H9 (cell line): ENCODE data around the gene NLGN3. TPM values are rescaled to one million over a fixed set of nuclear protein-coding genes. Genes with fewer than 3 reads are reported as not detected.

Experiments used
- DNase-seq: peaks from one replicate; pipeline ENCODE4 v3.0.0-alpha.2; 2017
- H2AFZ ChIP-seq: one replicate; pipeline ENCODE4 v1.6.1; 2013; ENCODE audit warnings: mild to moderate bottlenecking, low read length, control low read depth, moderate library complexity
- H2AK5ac ChIP-seq: 2 replicates; pipeline ENCODE4 v1.6.1; 2013; ENCODE audit warnings: low read length, control low read depth, mixed read lengths; ENCODE audit not compliant: insufficient read length
- H2BK120ac ChIP-seq: one replicate; pipeline ENCODE4 v1.6.1; 2013; ENCODE audit warnings: low read depth, mild to moderate bottlenecking, low read length, control low read depth, inconsistent platforms; ENCODE audit not compliant: poor library complexity, severe bottlenecking
- H2BK12ac ChIP-seq: 2 replicates; pipeline ENCODE4 v1.6.1; 2013; ENCODE audit warnings: low read length, control low read depth, mixed read lengths, low read depth; ENCODE audit not compliant: insufficient read length
- H2BK15ac ChIP-seq: 2 replicates; pipeline ENCODE4 v1.6.1; 2013; ENCODE audit warnings: low read depth, low read length, control low read depth
- H2BK20ac ChIP-seq: one replicate; pipeline ENCODE4 v1.6.1; 2013; ENCODE audit warnings: low read depth, mild to moderate bottlenecking, low read length, control low read depth, inconsistent platforms; ENCODE audit not compliant: poor library complexity, severe bottlenecking
- H2BK5ac ChIP-seq: 2 replicates; pipeline ENCODE4 v1.6.1; 2013; ENCODE audit warnings: low read length, control low read depth, mixed read lengths; ENCODE audit not compliant: insufficient read length
- H3K14ac ChIP-seq: 2 replicates; pipeline ENCODE4 v1.6.1; 2013; ENCODE audit warnings: low read length, control low read depth; ENCODE audit not compliant: insufficient read depth
- H3K18ac ChIP-seq: 2 replicates; pipeline ENCODE4 v1.6.1; 2013; ENCODE audit warnings: low read depth, mild to moderate bottlenecking, mixed read lengths, low read length, control low read depth; ENCODE audit not compliant: insufficient read length
- H3K23ac ChIP-seq: 2 replicates; pipeline ENCODE4 v1.6.1; 2013; ENCODE audit warnings: low read length, control low read depth, mixed read lengths, low read depth; ENCODE audit not compliant: insufficient read length
- H3K23me2 ChIP-seq: 2 replicates; pipeline ENCODE4 v1.6.1; 2013; ENCODE audit warnings: low read depth, mild to moderate bottlenecking, mixed read lengths, low read length, control low read depth; ENCODE audit not compliant: insufficient read length, poor library complexity, severe bottlenecking
- H3K27ac ChIP-seq: 2 replicates; pipeline ENCODE4 v1.5.1; 2013; ENCODE audit warnings: low read length, control low read depth, mixed read lengths, low read depth; ENCODE audit not compliant: insufficient read length
- H3K27me3 ChIP-seq: 2 replicates; pipeline ENCODE4 v1.6.1; 2013; ENCODE audit warnings: low read length, control low read depth, inconsistent platforms; ENCODE audit not compliant: insufficient read depth
- H3K4ac ChIP-seq: 2 replicates; pipeline ENCODE4 v1.6.1; 2013; ENCODE audit warnings: low read depth, mild to moderate bottlenecking, control low read depth, inconsistent platforms, low read length, moderate library complexity
- H3K4me1 ChIP-seq: 2 replicates; pipeline ENCODE4 v1.6.1; 2013; ENCODE audit warnings: low read length, control low read depth, inconsistent platforms; ENCODE audit not compliant: insufficient read depth
- H3K4me2 ChIP-seq: 2 replicates; pipeline ENCODE4 v1.6.1; 2013; ENCODE audit warnings: low read length, control low read depth, mixed read lengths; ENCODE audit not compliant: insufficient read length, insufficient read depth
- H3K56ac ChIP-seq: 2 replicates; pipeline ENCODE4 v1.6.1; 2013; ENCODE audit warnings: low read depth, mild to moderate bottlenecking, mixed read lengths, low read length, control low read depth; ENCODE audit not compliant: insufficient read length
- H3K79me1 ChIP-seq: 2 replicates; pipeline ENCODE4 v1.6.1; 2013; ENCODE audit warnings: low read depth, mild to moderate bottlenecking, moderate library complexity, low read length, control low read depth, inconsistent platforms; ENCODE audit not compliant: insufficient read depth, poor library complexity, severe bottlenecking
- H3K79me2 ChIP-seq: 2 replicates; pipeline ENCODE4 v1.6.1; 2013; ENCODE audit warnings: low read length, control low read depth, inconsistent platforms; ENCODE audit not compliant: insufficient read depth
- H3K9ac ChIP-seq: 2 replicates; pipeline ENCODE4 v1.6.1; 2013; ENCODE audit warnings: low read length, control low read depth, mixed read lengths; ENCODE audit not compliant: insufficient read length; ENCODE audit errors: extremely low read depth
- H3K9me3 ChIP-seq: one replicate; pipeline ENCODE4 v1.6.1; 2013; ENCODE audit warnings: low read depth, low read length, inconsistent platforms; ENCODE audit not compliant: control insufficient read depth
- H3T11ph ChIP-seq: one replicate; pipeline ENCODE4 v1.6.1; 2013; ENCODE audit warnings: mild to moderate bottlenecking, low read length, control low read depth, inconsistent platforms
- H4K20me1 ChIP-seq: one replicate; pipeline ENCODE4 v1.6.1; 2013; ENCODE audit not compliant: control insufficient read depth, insufficient read length, insufficient read depth
- H4K5ac ChIP-seq: 2 replicates; pipeline ENCODE4 v1.6.1; 2013; ENCODE audit warnings: low read depth, mild to moderate bottlenecking, mixed read lengths, low read length, control low read depth; ENCODE audit not compliant: insufficient read length
- H4K8ac ChIP-seq: replicated peaks from 2 replicates; pipeline ENCODE4 v1.6.1; 2013; ENCODE audit warnings: low read length, control low read depth, mixed read lengths, low read depth; ENCODE audit not compliant: insufficient read length
- H4K91ac ChIP-seq: 2 replicates; pipeline ENCODE4 v1.6.1; 2013; ENCODE audit warnings: low read depth, mild to moderate bottlenecking, moderate library complexity, mixed read lengths, low read length, control low read depth; ENCODE audit not compliant: insufficient read length
- H3K27ac Mint-ChIP-seq, 3 experiments: 2 replicates in 2 of 3; 3 replicates in 1 of 3; pipeline ENCODE4 v1.8.0; 2020 to 2021; ENCODE audit warnings: mixed read lengths in 3 of 3, mild to moderate bottlenecking in 1 of 3, moderate library complexity in 1 of 3
- H3K27me3 Mint-ChIP-seq: 2 replicates; pipeline ENCODE4 v1.8.0; 2021; ENCODE audit warnings: low read depth, mild to moderate bottlenecking, moderate library complexity, mixed read lengths
- H3K36me3 Mint-ChIP-seq, 3 experiments: 2 replicates in 2 of 3; 3 replicates in 1 of 3; pipeline ENCODE4 v1.8.0; 2020 to 2021; ENCODE audit warnings: low read depth in 3 of 3, mixed read lengths in 3 of 3; ENCODE audit not compliant: insufficient read depth in 1 of 3
- H3K4me1 Mint-ChIP-seq, 2 experiments: 2 replicates each; pipeline ENCODE4 v1.8.0; 2020; ENCODE audit warnings: mixed read lengths in 2 of 2
- H3K4me3 Mint-ChIP-seq, 2 experiments: 2 replicates in 1 of 2; 3 replicates in 1 of 2; pipeline ENCODE4 v1.8.0; 2020 to 2021; ENCODE audit warnings: mild to moderate bottlenecking in 2 of 2, mixed read lengths in 2 of 2, moderate library complexity in 1 of 2
- H3K9me3 Mint-ChIP-seq, 2 experiments: 2 replicates in 1 of 2; 3 replicates in 1 of 2; pipeline ENCODE4 v1.8.0; 2020; ENCODE audit warnings: mild to moderate bottlenecking in 2 of 2, mixed read lengths in 2 of 2, moderate library complexity in 1 of 2
- CTCF ChIP-seq: fragments of 200-600 bp; sonication (generic); conservative IDR thresholded peaks from 3 replicates; pipeline ENCODE4 v1.8.0; 2021; ENCODE audit warnings: antibody characterized with exemption, mild to moderate bottlenecking
- WGBS: extraction: QIAGEN DNeasy Blood & Tissue Kit; methylation state at CpG from one replicate; pipeline ENCODE4 v1.1.7; 2013; ENCODE audit warnings: missing lambda C conversion rate, low lambda C conversion rate, mixed read lengths; ENCODE audit not compliant: insufficient read length; ENCODE audit errors: extremely low coverage; 5-methylcytosine and 5-hydroxymethylcytosine counted together
- total RNA-seq: library from RNA; stranded (reverse); gene quantifications from 2 replicates; pipeline ENCODE4 v1.2.1, GENCODE V29; 2021

The NLGN3 gene
- total RNA-seq, 1 experiment from 2014 or later: 3.6 TPM

GRCh38 chrX:71096760-71097032, 47.9 kb upstream of the NLGN3 start:
- peaks cover 3% of the 10 kb centered on the region; the same call in 1 of the 2 replicates for H3K4me1 ChIP-seq

More at GRCh38 chrX:71096760-71097032, 47.9 kb upstream of the NLGN3 start:
- peak overlapping the region; percentile 96 for H3K4me2 ChIP-seq
- no peaks in the 10 kb centered on the region for H3K79me1 ChIP-seq
- H2AK5ac ChIP-seq: no peak overlapping the region
- no peak overlapping the region for H2BK20ac ChIP-seq
- no peaks in the 10 kb centered on the region; the same call in 1 of the 2 replicates for H3K27me3 ChIP-seq
- H3K14ac ChIP-seq: no peak overlapping the region
- H4K8ac ChIP-seq: no peak overlapping the region
- Mint-ChIP-seq H3K36me3 (peaks cover 0 to 7% (median 5%) of the 10 kb centered on the region in 3 experiments; a peak in 5 of 7 replicates), H3K4me1 (peaks cover 34 to 43% of the 10 kb centered on the region in 2 experiments), H3K27me3 (peaks cover 51% of the 10 kb centered on the region), H3K9me3 (peaks cover 64 to 73% of the 10 kb centered on the region in 2 experiments), H3K27ac (no peak overlapping the region), H3K4me3 (peak overlapping the region; percentile 85 to 91)
- DNase-seq: no peak
- no peak overlapping the region for H2AFZ ChIP-seq
- WGBS: no CpG with 5 or more reads among the region's 9 CpGs
- no peak overlapping the region for H3K27ac ChIP-seq
- peaks cover 13% of the 10 kb centered on the region for H3K9me3 ChIP-seq
- no peak overlapping the region for H3K18ac ChIP-seq
- H3K56ac ChIP-seq: no peak overlapping the region
- peaks cover 7% of the 10 kb centered on the region for H3K23me2 ChIP-seq
- no peaks in the 10 kb centered on the region for H3K79me2 ChIP-seq
- H3K9ac ChIP-seq: peak overlapping the region; percentile 31
- no peak overlapping the region for H2BK15ac ChIP-seq
- no peaks in the 10 kb centered on the region for H4K20me1 ChIP-seq
- no peak overlapping the region for H3K4ac ChIP-seq
- no peak for TF ChIP-seq CTCF
- no peak overlapping the region for H2BK5ac ChIP-seq
- H3T11ph ChIP-seq: no peak overlapping the region
- no peak overlapping the region for H3K23ac ChIP-seq
- H2BK120ac ChIP-seq: no peak overlapping the region
- H4K5ac ChIP-seq: no peak overlapping the region
- H2BK12ac ChIP-seq: no peak overlapping the region
- H4K91ac ChIP-seq: no peak overlapping the region
